Mammary epithelial cell (primary cell): ENCODE measurements around the gene FAM241A.

ENCODE experiments used
- CTCF ChIP-seq, 2 donors: IDR thresholded peaks in 1 of 2; conservative IDR thresholded peaks in 1 of 2; 2 replicates each; pipeline ENCODE4 v1.5.1; 2011 to 2012; ENCODE audit warnings: inconsistent platforms in 2 of 2, low read length in 2 of 2, mild to moderate bottlenecking in 2 of 2, control low read depth in 1 of 2, low read depth in 1 of 2; ENCODE audit not compliant: insufficient read depth in 1 of 2; ENCODE audit errors: extremely low read depth in 1 of 2
- EZH2 ChIP-seq: IDR thresholded peaks from 2 replicates; pipeline ENCODE4 v1.6.1; 2012; ENCODE audit warnings: low read length, inconsistent platforms, borderline replicate concordance

- TF ChIP-seq CTCF (conservative IDR thresholded peaks at IDR 0.05 in 1 of 2, IDR thresholded peaks at IDR 0.05 in 1 of 2; ENCODE audit: extremely low read depth in 1 of 2, insufficient read depth in 1 of 2, low read depth in 1 of 2, low read length in 2 of 2), result peak; percentile 31 to 57
- no peak for TF ChIP-seq EZH2
These were observed 69.4 kb downstream of the FAM241A start for GRCh38 chr4:112214390-112215264.
